Right lobe of liver (tissue), 6 donors: ENCODE measurements around the gene DOK6. TPM values are rescaled to one million over a fixed set of nuclear protein-coding genes. Genes with fewer than 3 reads are reported as not detected.

Source experiments
- ATAC-seq, 4 donors: fragments of 200-7000 bp; cut with Tn5 transposase; one replicate each; pipeline ENCODE4 v1.9.1; 2020; ENCODE audit warnings: mild to moderate bottlenecking in 4 of 4, moderate library complexity in 4 of 4
- DNase-seq, 3 donors: peaks; one replicate each; pipeline ENCODE4 v3.0.0-alpha.2; 2020
- H3K27ac ChIP-seq, 3 donors: fragments of 200-600 bp; one replicate each; pipeline ENCODE4 v1.8.0; 2022
- H3K27me3 ChIP-seq, 2 donors: fragments of 200-600 bp; one replicate each; pipeline ENCODE4 v1.8.0; 2022
- H3K36me3 ChIP-seq, 4 donors: fragments of 200-600 bp; sonication (generic) in 1 of 4; one replicate each; pipeline versions ENCODE4 v1.5.1 to v1.8.0; 2017 to 2022; ENCODE audit warnings: control low read depth in 1 of 4
- H3K4me1 ChIP-seq, 4 donors: fragments of 200-600 bp; sonication (generic) in 1 of 4; one replicate each; pipeline versions ENCODE4 v1.5.1 to v1.8.0; 2017 to 2022; ENCODE audit warnings: control low read depth in 1 of 4
- H3K4me3 ChIP-seq, 3 donors: fragments of 200-600 bp; one replicate each; pipeline ENCODE4 v1.8.0; 2022
- H3K9me3 ChIP-seq, 4 donors: fragments of 200-600 bp; sonication (generic) in 1 of 4; one replicate each; pipeline versions ENCODE4 v1.5.1 to v1.8.0; 2017 to 2022; ENCODE audit warnings: control low read depth in 1 of 4
- CTCF ChIP-seq, 4 donors: fragments of 200-600 bp in 3 of 4; fragments of 450-650 bp in 1 of 4; IDR thresholded peaks; one replicate each; pipeline versions ENCODE4 v1.5.1 to v1.8.0; 2016 to 2022; ENCODE audit warnings: antibody characterized with exemption in 4 of 4, mild to moderate bottlenecking in 2 of 4
- POLR2A ChIP-seq: fragments of 450-650 bp; IDR thresholded peaks from one replicate; pipeline ENCODE4 v1.6.1; 2017; ENCODE audit warnings: antibody characterized with exemption, mild to moderate bottlenecking
- WGBS: methylation state at CpG from one replicate; pipeline ENCODE4 v1.1.6; 2018; ENCODE audit warnings: low coverage, low lambda C conversion rate; ENCODE audit not compliant: insufficient coverage; ENCODE audit errors: missing lambda C conversion rate; 5-methylcytosine and 5-hydroxymethylcytosine counted together
- intact Hi-C, 2 donors: fragments of 100-400 bp; cut with DNase I; formaldehyde crosslinking; loops; one replicate each; pipeline versions ENCODE4 v1.11.2 to v1.14.1; 2022
- total RNA-seq, 6 experiments: library from RNA; depleted of rRNA in 2 of 6; stranded (reverse); fragments of >200 nt in 2 of 6; fragmentation: NEBNext Ultra II Directional in 3 of 6; extraction: Animal tissue kit (Norgen Biotek cat#: 25700) in 3 of 6; gene quantifications; one replicate each; pipeline versions ENCODE4 v1.1.0 to v1.2.4, GENCODE V29; 2016 to 2023
- donor health status: DM: no; HTN: yes; CAD: no.
- donor health status: DM: no; HTN: no; CAD: no.
- donor health status: DM: no; HTN: no; CAD: no.
- donor health status: DM: no; HTN: yes; CAD: no.
- donor health status: DM: no; HTN: yes; CAD: no.

Gene DOK6
- total RNA-seq, 6 experiments from 2014 or later, result 0.37 to 2.9 (median 2.1) TPM; not detected in 1

- 58% methylated on average over 6 of the region's 9 CpGs for WGBS
- DNase-seq, result no peak
These were observed 440.4 kb downstream of the DOK6 start for GRCh38 chr18:69841117-69841516.

GRCh38 chr18:69843015-69843414 is 442.3 kb downstream of the DOK6 start:
- H3K4me3 ChIP-seq, result no peak overlapping the region
- intact Hi-C loops, result no loop called here

More at GRCh38 chr18:69841117-69841516, 440.4 kb downstream of the DOK6 start:
- no peaks in the 10 kb centered on the region for H3K36me3 ChIP-seq
- intact Hi-C loops, result no loop called here
- TF ChIP-seq POLR2A, result no peak
- no peak for TF ChIP-seq CTCF (IDR thresholded peaks at IDR 0.05)
- no peak overlapping the region for H3K4me3 ChIP-seq
- no peaks in the 10 kb centered on the region for H3K27me3 ChIP-seq
- H3K27ac ChIP-seq, result no peak overlapping the region
- H3K9me3 ChIP-seq, result no peaks in the 10 kb centered on the region
- ATAC-seq, result no peak
- H3K4me1 ChIP-seq, result no peaks in the 10 kb centered on the region

GRCh38 chr18:69844656-69845055 is 444.0 kb downstream of the DOK6 start:
- WGBS, result 80% methylated on average over 2 of the region's 2 CpGs
- no peaks in the 10 kb centered on the region for H3K36me3 ChIP-seq
- no peak overlapping the region for H3K4me3 ChIP-seq
- intact Hi-C loops, result no loop called here
- ATAC-seq (no peak), DNase-seq (no peak)
- H3K4me1 ChIP-seq, result no peaks in the 10 kb centered on the region
- TF ChIP-seq POLR2A (no peak), CTCF (IDR thresholded peaks at IDR 0.05) (no peak)
- H3K27me3 ChIP-seq, result no peaks in the 10 kb centered on the region
- H3K27ac ChIP-seq, result no peak overlapping the region
- H3K9me3 ChIP-seq, result no peaks in the 10 kb centered on the region

More at GRCh38 chr18:69843015-69843414, 442.3 kb downstream of the DOK6 start:
- DNase-seq (no peak), ATAC-seq (no peak)
- TF ChIP-seq POLR2A (no peak), CTCF (IDR thresholded peaks at IDR 0.05) (no peak)
- 62% methylated on average over 5 of the region's 5 CpGs for WGBS
- H3K27me3 ChIP-seq, result no peaks in the 10 kb centered on the region
- no peak overlapping the region for H3K27ac ChIP-seq
- H3K36me3 ChIP-seq, result no peaks in the 10 kb centered on the region
- H3K9me3 ChIP-seq, result no peaks in the 10 kb centered on the region
- no peaks in the 10 kb centered on the region for H3K4me1 ChIP-seq

GRCh38 chr18:69845593-69846506 is 445.2 kb downstream of the DOK6 start:
- H3K27ac ChIP-seq, result no peak overlapping the region
- H3K27me3 ChIP-seq, result no peaks in the 10 kb centered on the region
- intact Hi-C loops, result no loop called here
- TF ChIP-seq CTCF (IDR thresholded peaks at IDR 0.05) (peak in 1 of 4 donors; percentile 5), POLR2A (no peak)
- H3K4me1 ChIP-seq, result no peaks in the 10 kb centered on the region
- no peak overlapping the region for H3K4me3 ChIP-seq
- 81% methylated on average over 8 of the region's 8 CpGs for WGBS
- DNase-seq, result no peak
- H3K9me3 ChIP-seq, result no peaks in the 10 kb centered on the region
- no peak for ATAC-seq
- no peaks in the 10 kb centered on the region for H3K36me3 ChIP-seq
